CMK (cell line): ENCODE data around the gene SLC25A26.

Experiments
- DNase-seq: peaks from one replicate; pipeline ENCODE4 v3.0.0-alpha.2; 2010; ENCODE audit warnings: low read depth

The SLC25A26 gene

GRCh38 chr3:66326340-66326739 lies 105.5 kb downstream of the SLC25A26 start:
- DNase-seq: no peak

GRCh38 chr3:66335671-66336070 lies 114.9 kb downstream of the SLC25A26 start:
- no peak for DNase-seq

- no peak for DNase-seq
Measured at GRCh38 chr3:66336333-66336766, 115.5 kb downstream of the SLC25A26 start.

- DNase-seq: no peak
Measured at GRCh38 chr3:66338927-66339326, 118.1 kb downstream of the SLC25A26 start.

- DNase-seq: no peak
Measured at GRCh38 chr3:66342717-66343356, 122.0 kb downstream of the SLC25A26 start.

GRCh38 chr3:66344391-66344811 lies 123.6 kb downstream of the SLC25A26 start:
- DNase-seq: no peak

- DNase-seq: no peak
Measured at GRCh38 chr3:66344848-66345578, 124.2 kb downstream of the SLC25A26 start.

GRCh38 chr3:66348704-66349103 lies 127.9 kb downstream of the SLC25A26 start:
- no peak for DNase-seq

GRCh38 chr3:66350601-66351000 lies 129.8 kb downstream of the SLC25A26 start:
- no peak for DNase-seq

- no peak for DNase-seq
Measured at GRCh38 chr3:66353039-66353438, 132.2 kb downstream of the SLC25A26 start.

- no peak for DNase-seq
Measured at GRCh38 chr3:66353530-66353929, 132.7 kb downstream of the SLC25A26 start.

GRCh38 chr3:66354001-66354400 lies 133.2 kb downstream of the SLC25A26 start:
- no peak for DNase-seq

GRCh38 chr3:66355394-66355793 lies 134.6 kb downstream of the SLC25A26 start:
- no peak for DNase-seq

- no peak for DNase-seq
Measured at GRCh38 chr3:66355997-66356396, 135.2 kb downstream of the SLC25A26 start.

GRCh38 chr3:66361356-66361755 lies 140.6 kb downstream of the SLC25A26 start:
- DNase-seq: no peak

GRCh38 chr3:66362541-66362941 lies 141.7 kb downstream of the SLC25A26 start:
- DNase-seq: no peak

- no peak for DNase-seq
Measured at GRCh38 chr3:66363148-66363547, 142.3 kb downstream of the SLC25A26 start.

- DNase-seq: no peak
Measured at GRCh38 chr3:66365080-66365479, 144.3 kb downstream of the SLC25A26 start.

- DNase-seq: no peak
Measured at GRCh38 chr3:66366747-66367146, 145.9 kb downstream of the SLC25A26 start.

- DNase-seq: no peak
Measured at GRCh38 chr3:66367979-66368378, 147.2 kb downstream of the SLC25A26 start.

GRCh38 chr3:66370179-66370578 lies 149.4 kb downstream of the SLC25A26 start:
- no peak for DNase-seq

GRCh38 chr3:66371432-66371831 lies 150.6 kb downstream of the SLC25A26 start:
- DNase-seq: no peak

GRCh38 chr3:66372681-66373350 lies 152.0 kb downstream of the SLC25A26 start:
- no peak for DNase-seq
